Liver (tissue), 9 donors: Measurements from ENCODE around the gene PODXL2. TPM values are rescaled to one million over a fixed set of nuclear protein-coding genes. Genes with fewer than 3 reads are reported as not detected.

ENCODE experiments used
- DNase-seq: peaks from one replicate; pipeline ENCODE4 v3.0.0-alpha.2; 2017; ENCODE audit warnings: low spot score
- H3K27ac ChIP-seq, 2 donors: one replicate each; pipeline ENCODE4 v1.7.0; 2013; ENCODE audit warnings: inconsistent platforms in 2 of 2, low read length in 2 of 2, control low read depth in 1 of 2, low read depth in 1 of 2, mild to moderate bottlenecking in 1 of 2
- H3K27me3 ChIP-seq, 4 donors: one replicate each; pipeline versions ENCODE4 v1.6.1 to v1.7.0; 2013; ENCODE audit warnings: low read length in 3 of 4, inconsistent platforms in 1 of 4, mild to moderate bottlenecking in 1 of 4, moderate library complexity in 1 of 4; ENCODE audit not compliant: control insufficient read depth in 4 of 4, insufficient read depth in 4 of 4
- H3K36me3 ChIP-seq, 4 donors: one replicate each; pipeline versions ENCODE4 v1.6.1 to v1.7.0; 2013; ENCODE audit warnings: low read length in 3 of 4, mild to moderate bottlenecking in 3 of 4, low read depth in 1 of 4, moderate library complexity in 1 of 4; ENCODE audit not compliant: control insufficient read depth in 4 of 4, insufficient read depth in 3 of 4
- H3K4me1 ChIP-seq, 4 donors: one replicate each; pipeline versions ENCODE4 v1.6.1 to v1.7.0; 2013; ENCODE audit warnings: low read length in 3 of 4, mild to moderate bottlenecking in 3 of 4, moderate library complexity in 1 of 4; ENCODE audit not compliant: control insufficient read depth in 4 of 4, insufficient read depth in 4 of 4
- H3K4me3 ChIP-seq, 3 donors: one replicate each; pipeline versions ENCODE4 v1.6.1 to v1.7.0; 2013; ENCODE audit warnings: low read length in 3 of 3, control low read depth in 1 of 3, low read depth in 1 of 3, mild to moderate bottlenecking in 1 of 3
- H3K9ac ChIP-seq, 2 donors: one replicate each; pipeline ENCODE4 v1.7.0; 2013; ENCODE audit warnings: low read length in 2 of 2, mild to moderate bottlenecking in 2 of 2, moderate library complexity in 2 of 2, control low read depth in 1 of 2, low read depth in 1 of 2
- H3K9me3 ChIP-seq, 4 donors: one replicate each; pipeline versions ENCODE4 v1.6.1 to v1.7.0; 2013; ENCODE audit warnings: low read length in 3 of 4; ENCODE audit not compliant: control insufficient read depth in 4 of 4
- ATF3 ChIP-seq: IDR thresholded peaks from 2 replicates; pipeline ENCODE4 v1.6.1; 2016; ENCODE audit warnings: antibody characterized with exemption
- CTCF ChIP-seq: fragments of 150-350 bp; IDR thresholded peaks from 2 replicates; pipeline ENCODE4 v1.5.1; 2017; ENCODE audit warnings: improper control_type of control experiment, low read depth, low read length; ENCODE audit not compliant: missing input control
- FOXA1 ChIP-seq: IDR thresholded peaks from 2 replicates; pipeline ENCODE4 v1.6.1; 2016; ENCODE audit warnings: antibody characterized with exemption
- FOXA2 ChIP-seq: IDR thresholded peaks from 2 replicates; pipeline ENCODE4 v1.6.1; 2016; ENCODE audit warnings: antibody characterized with exemption
- GABPA ChIP-seq, 2 donors: IDR thresholded peaks in 1 of 2; conservative IDR thresholded peaks in 1 of 2; 2 replicates each; pipeline ENCODE4 v1.6.1; 2016; ENCODE audit warnings: antibody characterized with exemption in 2 of 2, mild to moderate bottlenecking in 1 of 2, moderate library complexity in 1 of 2
- HNF4A ChIP-seq, 2 donors: conservative IDR thresholded peaks; 2 replicates each; pipeline ENCODE4 v1.6.1; 2016; ENCODE audit warnings: antibody characterized with exemption in 2 of 2, mild to moderate bottlenecking in 2 of 2
- HNF4G ChIP-seq: IDR thresholded peaks from 2 replicates; pipeline ENCODE4 v1.6.1; 2016; ENCODE audit warnings: antibody characterized with exemption
- JUND ChIP-seq, 2 donors: IDR thresholded peaks; 2 replicates each; pipeline ENCODE4 v1.6.1; 2016; ENCODE audit warnings: antibody characterized with exemption in 2 of 2
- MAX ChIP-seq: IDR thresholded peaks from 2 replicates; pipeline ENCODE4 v1.6.1; 2016; ENCODE audit warnings: antibody characterized with exemption
- NR2F2 ChIP-seq: IDR thresholded peaks from 2 replicates; pipeline ENCODE4 v1.6.1; 2016; ENCODE audit warnings: antibody characterized with exemption
- RAD21 ChIP-seq, 2 donors: IDR thresholded peaks; 2 replicates each; pipeline ENCODE4 v1.6.1; 2016; ENCODE audit warnings: antibody characterized with exemption in 2 of 2, mild to moderate bottlenecking in 2 of 2
- REST ChIP-seq: IDR thresholded peaks from 2 replicates; pipeline ENCODE4 v1.6.1; 2016; ENCODE audit warnings: antibody characterized with exemption, mild to moderate bottlenecking
- SP1 ChIP-seq: IDR thresholded peaks from 2 replicates; pipeline ENCODE4 v1.6.1; 2018; ENCODE audit warnings: antibody characterized with exemption, mild to moderate bottlenecking
- TAF1 ChIP-seq: conservative IDR thresholded peaks from 2 replicates; pipeline ENCODE4 v1.6.1; 2016; ENCODE audit warnings: antibody characterized with exemption, mild to moderate bottlenecking
- YY1 ChIP-seq: IDR thresholded peaks from 2 replicates; pipeline ENCODE4 v1.6.1; 2016; ENCODE audit warnings: antibody characterized with exemption, mild to moderate bottlenecking
- ZBTB33 ChIP-seq: IDR thresholded peaks from 2 replicates; pipeline ENCODE4 v1.6.1; 2016; ENCODE audit warnings: antibody characterized with exemption
- WGBS: extraction: QIAGEN DNeasy Blood & Tissue Kit; methylation state at CpG from one replicate; pipeline ENCODE4 v1.1.7; 2013; 5-methylcytosine and 5-hydroxymethylcytosine counted together
- polyA plus RNA-seq, 2 donors: library from polyadenylated mRNA; stranded (reverse) in 1 of 2; unstranded in 1 of 2; fragments of 200-250 nt in 1 of 2; fragments of >200 nt in 1 of 2; fragmentation: Nextera tagmentation in 1 of 2; extraction: Ambion mirVana in 1 of 2; gene quantifications; one replicate each; pipeline versions ENCODE4 v1.2.1 to v1.2.3, GENCODE V29; 2013 to 2015
- total RNA-seq, 2 donors: library from RNA; depleted of rRNA; stranded (reverse); fragments of >200 nt; gene quantifications; one replicate each; pipeline ENCODE4 v1.2.3, GENCODE V29; 2014
- donor health status: healthy.
- donor health status: healthy.
- donor health status: healthy.
- donor health status: healthy.
- donor health status: healthy.

Gene PODXL2
- total and polyA plus RNA-seq, 4 donors, result 0.47 to 1.4 (median 0.88) TPM

GRCh38 chr3:127675651-127676391 is 46.8 kb downstream of the PODXL2 start:
- H3K9ac ChIP-seq, result no peak overlapping the region
- no peak for DNase-seq
- no peak overlapping the region for H3K27ac ChIP-seq
- TF ChIP-seq FOXA2 (no peak), YY1 (no peak), MAX (no peak), REST (no peak), JUND (IDR thresholded peaks at IDR 0.05) (no peak), CTCF (no peak), FOXA1 (no peak), HNF4G (no peak), ZBTB33 (no peak), NR2F2 (no peak), RAD21 (IDR thresholded peaks at IDR 0.05) (no peak), ATF3 (no peak), TAF1 (no peak), GABPA (IDR thresholded peaks at IDR 0.05 in 1 of 2, conservative IDR thresholded peaks at IDR 0.05 in 1 of 2) (no peak)
- H3K4me3 ChIP-seq, result no peak overlapping the region
- no peaks in the 10 kb centered on the region for H3K27me3 ChIP-seq
- peaks cover 0 to 20% (median 4%) of the 10 kb centered on the region in 4 donors for H3K36me3 ChIP-seq
- no peaks in the 10 kb centered on the region for H3K9me3 ChIP-seq
- 95% methylated on average over 29 of the region's 29 CpGs for WGBS
- peaks cover 5 to 14% (median 8%) of the 10 kb centered on the region in 4 donors for H3K4me1 ChIP-seq

- Histone ChIP-seq H3K27me3 (no peaks in the 10 kb centered on the region), H3K4me3 (no peak overlapping the region), H3K4me1 (peaks cover 5 to 14% (median 8%) of the 10 kb centered on the region in 4 donors), H3K9ac (no peak overlapping the region), H3K36me3 (peaks cover 0 to 20% (median 4%) of the 10 kb centered on the region in 4 donors), H3K27ac (no peak overlapping the region), H3K9me3 (no peaks in the 10 kb centered on the region)
- 86% methylated on average over 4 of the region's 4 CpGs for WGBS
- DNase-seq, result no peak
- TF ChIP-seq GABPA (IDR thresholded peaks at IDR 0.05 in 1 of 2, conservative IDR thresholded peaks at IDR 0.05 in 1 of 2), result no peak
- TF ChIP-seq CTCF, result no peak
- no peak for TF ChIP-seq TAF1
- no peak for TF ChIP-seq FOXA1
- TF ChIP-seq SP1, result no peak
- TF ChIP-seq ATF3, result no peak
- no peak for TF ChIP-seq HNF4A (conservative IDR thresholded peaks at IDR 0.05)
These were observed 47.5 kb downstream of the PODXL2 start for GRCh38 chr3:127676456-127676855.
